HepG2 (cell line): ENCODE data around the gene NAV2. TPM values are rescaled to one million over a fixed set of nuclear protein-coding genes. Genes with fewer than 3 reads are reported as not detected.

ENCODE experiments used
- ATAC-seq: fragments of 200-7000 bp; cut with Tn5 transposase; 3 replicates; pipeline ENCODE4 v1.9.1; 2020; ENCODE audit warnings: mild to moderate bottlenecking, moderate library complexity
- BruUV-seq: library from RNA; stranded (reverse); fragments of 400-500 nt; replicated peaks from 2 replicates; lab custom pipeline; 2021; lab: Mats Ljungman, UMichigan
- CTCF ChIA-PET: fragments of 300-600 bp; formaldehyde crosslinking; extraction: SDS; loops from one replicate; lab custom pipeline; 2021; ENCODE audit warnings: low total read pairs, inconsistent platforms, low intra/inter-chr PET ratio; lab: Yijun Ruan, JAX
- POLR2A ChIA-PET: fragments of 350-600 bp; sonication (Branson Sonifier 250); formaldehyde crosslinking; loops from one replicate; lab custom pipeline; 2020; ENCODE audit warnings: antibody characterized with exemption, inconsistent platforms; lab: Yijun Ruan, JAX
- DNase-seq: peaks from one replicate; pipeline ENCODE4 v3.0.0-alpha.2; 2015; ENCODE audit warnings: low spot score
- FAIRE-seq: peaks from 3 replicates; lab custom pipeline; 2011; peaks lifted over from hg19 to GRCh38; lab: Jason Lieb, UNC
- H2AFZ ChIP-seq: one replicate; pipeline ENCODE4 v1.6.1; 2011; ENCODE audit warnings: low read length, inconsistent platforms
- H3K27ac ChIP-seq: fragments of 300-600 bp; 3 replicates; pipeline ENCODE4 v1.8.0; 2011; ENCODE audit warnings: mixed run types, mild to moderate bottlenecking, mixed read lengths, low read length, inconsistent platforms; ENCODE audit not compliant: insufficient read depth; ENCODE audit errors: extremely low read length
- H3K27me3 ChIP-seq, 2 experiments: fragments of 200-600 bp in 1 of 2; 2 replicates in 1 of 2; 3 replicates in 1 of 2; pipeline versions ENCODE4 v1.6.0 to v1.8.0; 2011; ENCODE audit warnings: low read length in 2 of 2, mild to moderate bottlenecking in 2 of 2, moderate library complexity in 2 of 2, inconsistent platforms in 1 of 2; ENCODE audit not compliant: insufficient read depth in 2 of 2, control insufficient read depth in 1 of 2
- H3K36me3 ChIP-seq, 2 experiments: fragments of 200-600 bp in 1 of 2; replicated peaks in 1 of 2; 2 replicates in 1 of 2; 3 replicates in 1 of 2; pipeline versions ENCODE4 v1.5.1 to v1.8.0; 2011; ENCODE audit warnings: low read length in 2 of 2, inconsistent platforms in 1 of 2; ENCODE audit not compliant: insufficient read depth in 2 of 2, control insufficient read depth in 1 of 2
- H3K4me1 ChIP-seq: 2 replicates; pipeline ENCODE4 v1.5.1; 2012; ENCODE audit warnings: low read length, inconsistent platforms; ENCODE audit not compliant: insufficient read depth
- H3K4me2 ChIP-seq: 2 replicates; pipeline ENCODE4 v1.6.0; 2011; ENCODE audit warnings: low read depth, low read length, inconsistent platforms
- H3K4me3 ChIP-seq, 3 experiments: fragments of 200-600 bp in 1 of 3; sonication (generic), shearing (Covaris generic) in 1 of 3; replicated peaks in 1 of 3; 2 replicates each; pipeline ENCODE4 v1.5.1; 2011 to 2016; ENCODE audit warnings: low read length in 3 of 3, inconsistent platforms in 2 of 3, low read depth in 2 of 3, mild to moderate bottlenecking in 2 of 3, control low read depth in 1 of 3, mixed read lengths in 1 of 3; ENCODE audit not compliant: insufficient read depth in 1 of 3
- H3K79me2 ChIP-seq: one replicate; pipeline ENCODE4 v1.6.1; 2011; ENCODE audit warnings: low read length, inconsistent platforms; ENCODE audit not compliant: insufficient read depth
- H3K9ac ChIP-seq: 2 replicates; pipeline ENCODE4 v1.6.0; 2011; ENCODE audit warnings: mild to moderate bottlenecking, low read depth, low read length, inconsistent platforms; ENCODE audit not compliant: insufficient read depth
- H3K9me3 ChIP-seq: 2 replicates; pipeline ENCODE4 v1.5.1; 2012; ENCODE audit warnings: mild to moderate bottlenecking, low read length
- H4K20me1 ChIP-seq: 2 replicates; pipeline ENCODE4 v1.6.0; 2011; ENCODE audit warnings: inconsistent platforms, mild to moderate bottlenecking, low read length, moderate library complexity; ENCODE audit not compliant: insufficient read depth
- GPN1 ChIP-seq: sonication (generic); formaldehyde crosslinking; IDR thresholded peaks from 2 replicates; pipeline ENCODE4 v1.5.1; 2020; ENCODE audit warnings: missing genetic modification reagents, borderline replicate concordance
- ZNF260 ChIP-seq: sonication (generic); formaldehyde crosslinking; IDR thresholded peaks from 2 replicates; pipeline ENCODE4 v1.4.0; 2020; ENCODE audit warnings: missing genetic modification reagents, low read depth, mild to moderate bottlenecking, borderline replicate concordance
- ZNF615 ChIP-seq: sonication (generic); formaldehyde crosslinking; IDR thresholded peaks from 2 replicates; pipeline ENCODE4 v1.5.0; 2020; ENCODE audit warnings: mild to moderate bottlenecking, missing genetic modification reagents, borderline replicate concordance
- WGBS: methylation state at CpG from one replicate; pipeline ENCODE4 v1.1.6; 2017; ENCODE audit warnings: low lambda C conversion rate; 5-methylcytosine and 5-hydroxymethylcytosine counted together
- in situ Hi-C: cut with HindIII; loops from 2 replicates; pipeline ENCODE4 v1.10.0; 2017; ENCODE audit warnings: low pct_unique_long_range_greater_than_20kb; ENCODE audit not compliant: extremely low pct_ligation_motif_present
- intact Hi-C: fragments of 100-400 bp; cut with micrococcal nuclease; formaldehyde crosslinking; loops from one replicate; pipeline ENCODE4 v1.10.0; 2022; ENCODE audit not compliant: unreplicated experiment
- polyA plus RNA-seq, 8 experiments: library from polyadenylated mRNA; depleted of rRNA in 3 of 8; stranded (reverse) in 7 of 8; unstranded in 1 of 8; fragments of >200 nt; fragmentation: Illumina TruSeq in 4 of 8; extraction: Trizol in 4 of 8; gene quantifications; 2 replicates each; pipeline versions ENCODE4 v1.2.1 to v1.2.3, GENCODE V29; 2011 to 2016; ENCODE audit warnings: low read depth in 4 of 8, missing spikeins in 1 of 8, mixed read lengths in 1 of 8; ENCODE audit not compliant: insufficient read depth in 1 of 8
- total RNA-seq, 5 experiments: library from RNA; depleted of rRNA; stranded (reverse); fragments of >200 nt; fragmentation: Illumina TruSeq; extraction: Trizol; gene quantifications; 2 replicates each; pipeline ENCODE4 v1.2.3, GENCODE V29; 2016; ENCODE audit warnings: low read depth in 1 of 5
- TF ChIP-seq, protein P1 (sequence below): sonication (generic); formaldehyde crosslinking; IDR thresholded peaks from 2 replicates; pipeline ENCODE4 v1.4.0; 2020; ENCODE audit warnings: missing genetic modification reagents
- TF ChIP-seq, protein P2 (sequence below): sonication (generic); formaldehyde crosslinking; IDR thresholded peaks from 2 replicates; pipeline ENCODE4 v1.4.0; 2020; ENCODE audit warnings: low read depth, mild to moderate bottlenecking, missing genetic modification reagents

NAV2 gene
- total and polyA plus RNA-seq, 2 of the 13 experiments (the other 11 are each of a cell fraction or from before 2014, with no cell fraction given): 9.3 to 34.6 TPM

DNA sequence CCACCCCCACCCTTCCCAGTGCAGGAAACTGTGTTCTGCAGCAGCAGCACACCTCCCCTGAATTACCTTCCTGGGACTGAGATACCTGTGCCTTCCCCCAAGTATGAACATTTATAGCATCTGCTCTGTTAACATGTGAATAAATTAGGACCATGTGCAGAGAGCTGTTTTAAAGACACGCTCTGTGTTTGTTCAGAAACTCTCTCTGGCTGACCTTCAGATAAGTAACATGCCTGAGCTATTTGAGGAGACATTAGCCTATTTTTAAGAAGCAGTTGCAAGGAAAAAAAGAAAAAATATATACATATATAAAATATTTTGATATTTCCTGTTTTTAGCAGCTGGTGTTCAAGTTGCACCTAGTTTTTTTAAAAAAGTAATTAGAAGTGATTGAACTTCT, 5.4 kb downstream of the NAV2 start:
- CTCF ChIA-PET: no interaction called here
- H3K27me3 ChIP-seq: peaks cover 0 to 30% of the 10 kb centered on the region in 2 experiments; a peak in 3 of 5 replicates
- TF ChIP-seq GPN1 (CRISPR knock-in tag) (no peak), ZNF615 (CRISPR knock-in tag) (no peak), ZNF260 (CRISPR knock-in tag) (no peak)
- TF ChIP-seq, protein P1, sequence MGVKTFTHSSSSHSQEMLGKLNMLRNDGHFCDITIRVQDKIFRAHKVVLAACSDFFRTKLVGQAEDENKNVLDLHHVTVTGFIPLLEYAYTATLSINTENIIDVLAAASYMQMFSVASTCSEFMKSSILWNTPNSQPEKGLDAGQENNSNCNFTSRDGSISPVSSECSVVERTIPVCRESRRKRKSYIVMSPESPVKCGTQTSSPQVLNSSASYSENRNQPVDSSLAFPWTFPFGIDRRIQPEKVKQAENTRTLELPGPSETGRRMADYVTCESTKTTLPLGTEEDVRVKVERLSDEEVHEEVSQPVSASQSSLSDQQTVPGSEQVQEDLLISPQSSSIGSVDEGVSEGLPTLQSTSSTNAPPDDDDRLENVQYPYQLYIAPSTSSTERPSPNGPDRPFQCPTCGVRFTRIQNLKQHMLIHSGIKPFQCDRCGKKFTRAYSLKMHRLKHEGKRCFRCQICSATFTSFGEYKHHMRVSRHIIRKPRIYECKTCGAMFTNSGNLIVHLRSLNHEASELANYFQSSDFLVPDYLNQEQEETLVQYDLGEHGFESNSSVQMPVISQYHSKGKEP (CRISPR knock-in tag): no peak
- TF ChIP-seq, protein P2, sequence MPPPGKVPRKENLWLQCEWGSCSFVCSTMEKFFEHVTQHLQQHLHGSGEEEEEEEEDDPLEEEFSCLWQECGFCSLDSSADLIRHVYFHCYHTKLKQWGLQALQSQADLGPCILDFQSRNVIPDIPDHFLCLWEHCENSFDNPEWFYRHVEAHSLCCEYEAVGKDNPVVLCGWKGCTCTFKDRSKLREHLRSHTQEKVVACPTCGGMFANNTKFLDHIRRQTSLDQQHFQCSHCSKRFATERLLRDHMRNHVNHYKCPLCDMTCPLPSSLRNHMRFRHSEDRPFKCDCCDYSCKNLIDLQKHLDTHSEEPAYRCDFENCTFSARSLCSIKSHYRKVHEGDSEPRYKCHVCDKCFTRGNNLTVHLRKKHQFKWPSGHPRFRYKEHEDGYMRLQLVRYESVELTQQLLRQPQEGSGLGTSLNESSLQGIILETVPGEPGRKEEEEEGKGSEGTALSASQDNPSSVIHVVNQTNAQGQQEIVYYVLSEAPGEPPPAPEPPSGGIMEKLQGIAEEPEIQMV (CRISPR knock-in tag): no peak
- in situ Hi-C loops: no loop called here
- H3K79me2 ChIP-seq: no peaks in the 10 kb centered on the region
- H3K4me1 ChIP-seq: no peaks in the 10 kb centered on the region
- POLR2A ChIA-PET: no interaction called here
- no peak overlapping the region for H3K9ac ChIP-seq
- no peaks in the 10 kb centered on the region for H3K9me3 ChIP-seq
- H4K20me1 ChIP-seq: no peaks in the 10 kb centered on the region
- FAIRE-seq (no peak), DNase-seq (no peak), ATAC-seq (no peak)
- no peak overlapping the region for H2AFZ ChIP-seq
- H3K4me3 ChIP-seq: no peak overlapping the region
- BruUV-seq: no TSS peak
- no peaks in the 10 kb centered on the region for H3K36me3 ChIP-seq
- intact Hi-C loops: no loop called here
- WGBS: 0% methylated on average over 1 of the region's 1 CpG
- H3K27ac ChIP-seq: no peak overlapping the region
- no peak overlapping the region for H3K4me2 ChIP-seq
